ENCODE results near the gene MITF.

Gene MITF

GRCh38 chr3:69729147-69729919, 9.9 kb upstream of the MITF start:
- no peak for DNase-seq

GRCh38 chr3:69731080-69731479, 8.2 kb upstream of the MITF start:
- no peak for DNase-seq

GRCh38 chr3:69735893-69736292, 3.4 kb upstream of the MITF start:
- DNase-seq: no peak

GRCh38 chr3:69737392-69737791, 1.9 kb upstream of the MITF start:
- no peak for DNase-seq

GRCh38 chr3:69738315-69738714, 949 bp upstream of the MITF start:
- no peak for DNase-seq

- DNase-seq: no peak
Observed at GRCh38 chr3:69738859-69739203, 433 bp upstream of the MITF start.

GRCh38 chr3:69740103-69741021, 1.1 kb downstream of the MITF start:
- DNase-seq: peak; percentile 36

GRCh38 chr3:69741032-69741767, 1.9 kb downstream of the MITF start:
- DNase-seq: no peak

- DNase-seq: no peak
Observed at GRCh38 chr3:69742391-69742790, 3.1 kb downstream of the MITF start.

GRCh38 chr3:69743975-69744906, 5.0 kb downstream of the MITF start:
- DNase-seq: no peak

- no peak for DNase-seq
Observed at GRCh38 chr3:69745505-69745904, 6.2 kb downstream of the MITF start.

- no peak for DNase-seq
Observed at GRCh38 chr3:69746119-69746518, 6.9 kb downstream of the MITF start.

- no peak for DNase-seq
Observed at GRCh38 chr3:69747511-69748258, 8.4 kb downstream of the MITF start.

GRCh38 chr3:69748503-69748902, 9.2 kb downstream of the MITF start:
- no peak for DNase-seq

GRCh38 chr3:69749461-69749860, 10.2 kb downstream of the MITF start:
- no peak for DNase-seq

GRCh38 chr3:69750549-69750948, 11.3 kb downstream of the MITF start:
- DNase-seq: no peak

GRCh38 chr3:69751074-69751476, 11.8 kb downstream of the MITF start:
- no peak for DNase-seq

GRCh38 chr3:69752241-69752640, 13.0 kb downstream of the MITF start:
- DNase-seq: no peak

- DNase-seq: no peak
Observed at GRCh38 chr3:69753179-69753775, 14.0 kb downstream of the MITF start.

GRCh38 chr3:69755795-69756194, 16.5 kb downstream of the MITF start:
- DNase-seq: no peak
